Raji (cell line): ENCODE data around the gene SPACA5.

Experiments used
- POLR2A ChIP-seq: IDR thresholded peaks from 2 replicates; pipeline ENCODE4 v1.6.1; 2011; ENCODE audit warnings: low read depth, low read length, control low read depth; ENCODE audit not compliant: insufficient read depth

SPACA5 gene

DNA sequence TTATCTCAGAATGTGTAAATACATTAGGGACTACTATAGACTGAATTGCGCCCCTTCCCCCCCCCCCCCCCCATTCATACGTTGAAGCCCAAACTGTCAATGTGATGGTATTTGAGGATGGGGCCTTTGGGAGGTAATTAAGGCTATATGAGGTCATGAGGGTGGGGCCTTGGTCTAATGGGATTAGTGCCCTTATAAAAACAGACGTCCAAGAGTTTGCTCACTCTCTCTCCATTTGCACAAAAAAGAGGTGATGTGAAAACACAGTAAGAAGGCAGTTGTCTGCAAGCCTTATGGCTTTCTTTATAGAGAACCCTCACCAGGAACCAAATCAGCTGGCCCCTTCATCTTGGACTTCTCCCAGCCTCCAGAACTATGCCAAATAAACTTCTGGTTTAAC is 15.3 kb downstream of the SPACA5 start:
- TF ChIP-seq POLR2A = no peak

DNA sequence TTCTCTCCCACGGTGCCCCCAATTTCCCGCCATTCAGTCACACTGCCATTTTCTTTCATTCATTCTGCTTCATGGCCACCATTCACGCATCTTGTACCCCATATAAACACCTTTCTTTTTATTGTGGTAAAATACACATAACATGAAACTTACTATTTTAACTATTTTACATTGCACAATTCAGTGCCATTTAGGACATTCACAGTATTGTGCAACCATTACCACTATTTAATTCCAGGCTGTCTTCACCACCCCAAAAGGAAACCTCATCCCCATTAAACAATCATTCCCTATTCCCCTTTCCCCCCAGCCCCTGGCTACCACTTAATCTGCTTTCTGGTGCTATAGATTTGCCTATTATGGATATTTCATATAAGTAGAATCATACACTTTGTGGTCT is 15.9 kb downstream of the SPACA5 start:
- no peak for TF ChIP-seq POLR2A

DNA sequence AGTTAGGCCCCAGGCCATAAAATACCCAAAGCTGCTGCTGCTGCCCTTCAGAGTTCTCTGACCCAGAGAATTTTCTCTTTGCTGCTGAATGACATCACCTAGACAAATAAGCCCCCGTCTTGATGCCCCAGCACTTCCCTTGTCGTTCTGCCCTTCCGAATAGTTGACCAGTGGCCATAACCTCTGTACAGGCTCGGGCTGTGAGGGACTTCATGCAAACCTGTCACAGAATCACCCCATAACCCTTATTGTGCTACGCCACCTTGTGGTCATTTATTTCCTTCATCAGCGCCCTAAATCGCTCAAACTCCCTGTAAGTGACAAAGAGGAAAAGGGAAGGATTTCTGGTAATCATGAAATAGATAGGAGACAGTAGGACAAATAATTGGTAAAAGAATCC is 18.8 kb downstream of the SPACA5 start:
- no peak for TF ChIP-seq POLR2A

DNA sequence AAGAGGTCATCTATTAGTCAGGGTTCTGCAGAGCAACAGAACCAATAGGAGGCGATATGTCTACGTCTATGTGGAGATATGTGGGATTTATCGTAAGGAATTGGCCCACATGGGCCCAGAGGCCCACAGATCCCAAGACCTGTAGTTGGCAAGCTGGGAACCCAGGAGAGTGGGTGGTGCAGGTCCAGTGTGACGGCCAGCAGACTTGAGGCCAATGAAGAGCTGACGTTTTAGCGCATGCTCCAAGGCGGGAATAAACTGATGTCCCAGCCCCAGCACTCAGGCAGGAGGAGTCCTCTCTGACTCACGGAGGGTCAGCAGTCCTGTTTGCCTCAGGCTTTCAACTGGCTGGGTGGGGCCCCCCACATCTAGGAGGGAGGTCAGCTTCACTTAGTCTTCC is 21.3 kb downstream of the SPACA5 start:
- no peak for TF ChIP-seq POLR2A

DNA sequence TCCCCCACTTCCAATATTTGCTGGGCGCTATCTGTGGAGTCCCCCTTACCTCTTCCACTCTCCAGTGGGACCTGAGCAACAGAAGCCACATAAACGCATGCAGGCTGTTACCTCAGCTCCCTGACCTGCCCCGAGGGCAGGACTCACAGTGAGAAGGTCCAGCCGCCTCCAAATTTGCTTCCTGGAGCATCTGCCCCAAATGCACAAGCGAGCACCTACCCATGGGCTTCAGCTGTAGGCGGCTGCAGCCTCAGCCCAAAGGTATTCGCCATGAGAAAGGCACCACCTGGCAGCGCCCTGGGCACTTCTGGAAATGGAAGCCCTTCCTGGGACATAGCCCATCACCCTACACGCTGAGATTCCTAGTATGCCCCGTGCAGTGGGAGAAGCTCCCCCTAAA is 23.4 kb downstream of the SPACA5 start:
- no peak for TF ChIP-seq POLR2A

DNA sequence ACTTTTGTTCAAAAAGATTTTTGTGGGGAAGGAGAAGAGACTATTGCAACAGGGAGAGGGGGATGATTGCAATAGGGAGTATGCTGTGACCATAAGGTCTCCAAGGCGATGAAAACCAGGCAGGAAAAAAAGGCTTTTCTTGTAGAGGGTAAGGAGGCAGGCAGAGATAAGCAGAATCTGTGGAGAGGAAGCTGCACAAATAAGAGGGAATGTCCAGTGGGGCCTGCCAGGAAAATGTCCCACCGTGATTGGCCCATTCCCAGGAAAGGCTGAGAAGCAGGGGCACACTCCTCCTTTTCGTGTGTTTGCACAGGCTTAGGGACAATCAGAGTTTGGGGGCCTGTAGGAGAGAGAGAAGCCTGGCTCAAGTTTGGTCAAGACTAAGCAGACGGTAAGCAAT is 29.1 kb downstream of the SPACA5 start:
- no peak for TF ChIP-seq POLR2A

DNA sequence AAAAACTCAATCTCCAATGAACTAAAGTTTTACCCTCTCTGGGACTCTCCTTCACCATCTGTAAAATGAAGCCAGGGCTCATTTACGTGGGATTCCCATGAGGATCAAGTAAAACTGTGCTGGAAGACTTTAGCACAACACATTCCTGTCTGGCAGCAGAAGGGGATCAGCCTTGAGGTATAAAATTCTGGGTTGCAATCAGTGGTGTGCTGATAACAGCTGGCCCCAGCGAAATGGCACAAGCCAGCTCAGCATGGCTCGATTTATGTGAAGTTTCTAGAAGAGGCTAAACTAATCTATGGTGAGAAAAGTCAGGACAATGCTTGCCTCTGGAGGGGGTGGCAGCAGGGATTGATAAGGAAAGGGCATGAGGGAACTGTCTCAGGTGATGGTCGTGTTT is 36.3 kb downstream of the SPACA5 start:
- TF ChIP-seq POLR2A = no peak

DNA sequence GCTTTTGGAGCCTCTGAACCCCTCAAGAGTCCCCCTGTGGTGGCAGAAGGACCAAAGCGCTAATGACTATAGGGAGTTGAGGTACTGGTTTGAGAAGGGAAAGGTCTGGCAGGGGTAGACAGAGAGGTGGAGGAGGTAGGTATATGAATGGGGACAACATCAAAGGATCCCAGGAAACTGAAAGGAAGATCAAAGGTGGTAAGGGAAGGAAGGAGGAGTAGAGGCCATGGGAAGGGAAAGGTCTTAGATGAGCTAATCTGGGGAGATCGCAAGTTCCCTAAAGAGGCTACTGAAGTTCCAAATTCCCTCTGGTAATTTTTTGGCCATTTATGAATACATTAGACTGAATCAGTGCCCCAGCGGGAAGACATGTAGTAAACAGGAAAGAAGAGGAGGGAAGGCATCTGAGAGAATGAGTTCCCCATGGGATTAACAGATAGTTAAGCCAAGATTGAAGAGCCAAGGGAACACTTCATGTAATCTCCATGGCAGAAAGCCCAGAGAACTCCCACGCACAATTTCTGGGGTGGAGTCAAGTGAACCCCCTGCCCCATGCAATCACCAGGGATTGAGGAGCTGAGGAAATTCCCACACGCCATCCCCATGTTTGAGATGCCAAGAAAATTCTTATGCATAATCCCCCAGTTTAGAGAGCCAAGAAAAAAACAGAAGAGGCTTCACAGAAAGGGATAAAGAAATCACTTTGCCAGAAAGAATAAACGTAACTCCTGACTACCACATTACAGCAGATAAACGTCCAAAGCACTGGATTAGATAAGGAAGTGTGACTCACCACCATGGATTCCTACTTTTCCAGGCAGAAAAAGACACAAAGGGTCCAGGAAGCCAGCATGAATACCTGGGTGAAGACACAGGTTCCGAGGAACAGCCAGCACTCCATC is 38.9 kb downstream of the SPACA5 start:
- no peak for TF ChIP-seq POLR2A

DNA sequence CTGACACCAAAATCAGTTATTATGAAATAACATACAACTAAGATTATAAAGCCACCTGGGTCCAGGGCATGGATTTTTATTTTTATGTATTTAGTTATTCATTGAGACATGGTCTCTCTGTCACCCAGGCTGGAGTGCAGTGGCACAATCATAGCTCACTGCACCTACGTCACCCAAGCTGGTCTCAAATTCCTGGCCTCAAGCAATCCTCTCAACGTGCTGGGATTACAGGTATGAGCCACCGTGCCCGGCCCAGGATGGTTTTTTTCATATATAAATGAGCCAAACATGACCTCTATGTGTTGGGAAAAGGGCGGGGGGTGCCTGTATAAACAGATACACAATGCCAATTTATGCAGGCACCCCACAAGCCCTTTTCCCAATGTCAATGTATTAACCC is 40.1 kb downstream of the SPACA5 start:
- no peak for TF ChIP-seq POLR2A

DNA sequence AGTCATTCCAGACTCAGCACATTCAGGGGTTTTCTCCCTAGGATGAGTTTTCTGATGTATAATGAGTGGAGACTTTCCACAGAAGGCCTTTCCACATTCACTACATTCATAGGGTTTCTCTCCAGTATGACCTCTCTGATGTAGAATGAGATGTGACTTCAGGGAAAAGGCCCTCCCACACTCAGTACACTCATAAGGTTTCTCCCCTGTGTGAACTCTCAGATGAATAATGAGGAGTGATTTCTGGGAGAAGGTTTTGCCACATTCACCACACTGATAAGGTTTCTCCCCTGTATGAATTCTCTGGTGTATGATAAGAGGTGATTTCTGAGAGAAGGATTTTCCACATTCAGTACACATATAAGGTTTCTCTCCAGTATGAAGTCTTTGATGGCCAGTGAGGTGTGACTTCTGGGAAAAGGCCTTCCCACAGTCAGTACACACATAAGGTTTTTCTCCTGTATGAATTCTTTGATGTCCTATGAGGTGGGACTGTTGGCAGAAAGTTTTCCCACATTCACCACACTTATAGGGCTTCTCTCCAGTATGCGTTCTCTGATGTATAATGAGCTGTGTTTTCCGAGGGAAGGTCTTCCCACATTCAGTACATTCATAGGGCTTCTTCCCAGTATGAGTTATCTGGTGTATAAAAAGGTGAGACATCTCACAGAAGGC is 52.0 kb downstream of the SPACA5 start:
- no peak for TF ChIP-seq POLR2A

DNA sequence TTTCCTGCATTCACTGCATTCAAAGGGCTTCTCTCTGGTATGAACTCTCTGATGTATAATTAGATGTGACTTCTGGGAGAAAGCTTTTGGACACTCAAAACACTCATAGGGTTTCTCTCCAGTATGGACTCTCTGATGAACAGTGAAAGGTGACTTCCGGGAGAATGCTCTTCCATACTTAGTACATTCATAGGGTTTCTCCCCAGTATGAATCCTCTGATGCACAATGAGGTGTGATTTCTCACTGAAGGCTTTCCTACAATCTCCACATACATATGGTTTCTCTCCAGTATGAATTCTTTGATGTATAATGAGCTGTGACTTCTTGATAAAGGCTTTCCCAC is 52.5 kb downstream of the SPACA5 start:
- no peak for TF ChIP-seq POLR2A
